ENCODE data around the gene AGBL2. TPM values are rescaled to one million over a fixed set of nuclear protein-coding genes. Genes with fewer than 3 reads are reported as not detected.

The AGBL2 gene
- total and polyA plus RNA-seq, 9 of the 15 experiments (the other 6 are each of a cell fraction or from before 2014, with no cell fraction given): 0.57 to 6.5 (median 1.3) TPM

- no peak for TF ChIP-seq PHF8 (IDR thresholded peaks at IDR 0.05; ENCODE audit: borderline replicate concordance, low read length)
- no peak for TF ChIP-seq MEF2A (IDR thresholded peaks at IDR 0.05; ENCODE audit: control insufficient read depth, low read depth, low read length)
- no peak for TF ChIP-seq ZNF583 (CRISPR knock-in tag; IDR thresholded peaks at IDR 0.05)
- TF ChIP-seq U2AF1 (optimal IDR thresholded peaks at IDR 0.05; ENCODE audit: low read depth, low read length): no peak
- no peak for TF ChIP-seq PCBP2 (IDR thresholded peaks at IDR 0.05; ENCODE audit: low read depth, low read length, poor library complexity, severe bottlenecking)
- TF ChIP-seq, protein P1, sequence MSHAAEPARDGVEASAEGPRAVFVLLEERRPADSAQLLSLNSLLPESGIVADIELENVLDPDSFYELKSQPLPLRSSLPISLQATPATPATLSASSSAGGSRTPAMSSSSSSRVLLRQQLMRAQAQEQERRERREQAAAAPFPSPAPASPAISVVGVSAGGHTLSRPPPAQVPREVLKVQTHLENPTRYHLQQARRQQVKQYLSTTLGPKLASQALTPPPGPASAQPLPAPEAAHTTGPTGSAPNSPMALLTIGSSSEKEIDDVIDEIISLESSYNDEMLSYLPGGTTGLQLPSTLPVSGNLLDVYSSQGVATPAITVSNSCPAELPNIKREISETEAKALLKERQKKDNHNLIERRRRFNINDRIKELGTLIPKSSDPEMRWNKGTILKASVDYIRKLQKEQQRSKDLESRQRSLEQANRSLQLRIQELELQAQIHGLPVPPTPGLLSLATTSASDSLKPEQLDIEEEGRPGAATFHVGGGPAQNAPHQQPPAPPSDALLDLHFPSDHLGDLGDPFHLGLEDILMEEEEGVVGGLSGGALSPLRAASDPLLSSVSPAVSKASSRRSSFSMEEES (CRISPR knock-in tag; IDR thresholded peaks at IDR 0.05): no peak
- peak; percentile 60 for TF ChIP-seq ATF3 (IDR thresholded peaks at IDR 0.05)
- no peak for TF ChIP-seq ATF3 (CRISPR knock-in tag; conservative IDR thresholded peaks at IDR 0.05)
- no peak for TF ChIP-seq SAP30 (IDR thresholded peaks at IDR 0.05; ENCODE audit: borderline replicate concordance, insufficient read depth, low read depth, low read length, poor library complexity, severe bottlenecking)
- TF ChIP-seq GABPB2 (CRISPR knock-in tag; conservative IDR thresholded peaks at IDR 0.05): no peak
- TF ChIP-seq TGIF2 (CRISPR knock-in tag; IDR thresholded peaks at IDR 0.05): no peak
- TF ChIP-seq JUND (IDR thresholded peaks at IDR 0.05; ENCODE audit: borderline replicate concordance, low read depth, low read length): peak; percentile 64; the same call in 1 of the 2 replicates
- TF ChIP-seq JUND (tag; IDR thresholded peaks at IDR 0.05; ENCODE audit: borderline replicate concordance, low read depth, low read length): peak; percentile 26; the same call in 1 of the 3 replicates
Observed at GRCh38 chr11:47724041-47724729, 9.0 kb upstream of the AGBL2 start (continued).

All from K562 (cell line).